Osteoblast (primary cell): Measurements from ENCODE around the gene FBXW11. TPM values are rescaled to one million over a fixed set of nuclear protein-coding genes. Genes with fewer than 3 reads are reported as not detected.

ENCODE experiments used
- DNase-seq: peaks from one replicate; pipeline ENCODE4 v3.0.0; 2011; ENCODE audit warnings: low spot score, mixed read lengths; ENCODE audit not compliant: insufficient read length; ENCODE audit errors: missing footprints
- H2AFZ ChIP-seq: 2 replicates; pipeline ENCODE4 v1.6.0; 2011; ENCODE audit warnings: mild to moderate bottlenecking, low read length
- H3K27ac ChIP-seq: 2 replicates; pipeline ENCODE4 v1.5.1; 2011; ENCODE audit warnings: mild to moderate bottlenecking, low read depth, low read length, moderate library complexity
- H3K27me3 ChIP-seq: 2 replicates; pipeline ENCODE4 v1.6.0; 2012; ENCODE audit warnings: mild to moderate bottlenecking, control low read depth, inconsistent platforms, low read length, moderate library complexity; ENCODE audit not compliant: insufficient read depth
- H3K36me3 ChIP-seq: 2 replicates; pipeline ENCODE4 v1.5.1; 2011; ENCODE audit warnings: mild to moderate bottlenecking, low read length, control low read depth, moderate library complexity; ENCODE audit not compliant: insufficient read depth
- H3K4me1 ChIP-seq: 2 replicates; pipeline ENCODE4 v1.5.1; 2011; ENCODE audit warnings: mild to moderate bottlenecking, low read length, control low read depth, moderate library complexity; ENCODE audit not compliant: insufficient read depth
- H3K4me2 ChIP-seq: 2 replicates; pipeline ENCODE4 v1.6.0; 2011; ENCODE audit warnings: mild to moderate bottlenecking, low read length; ENCODE audit not compliant: insufficient read depth
- H3K4me3 ChIP-seq: fragments of 200-600 bp; sonication (generic); 3 replicates; pipeline ENCODE4 v1.5.1; 2012; ENCODE audit warnings: mild to moderate bottlenecking, low read length, inconsistent platforms; ENCODE audit not compliant: insufficient read depth
- H3K79me2 ChIP-seq: 2 replicates; pipeline ENCODE4 v1.6.0; 2012; ENCODE audit warnings: mild to moderate bottlenecking, low read length, control low read depth, inconsistent platforms; ENCODE audit not compliant: insufficient read depth
- H3K9me3 ChIP-seq: 2 replicates; pipeline ENCODE4 v1.5.1; 2011; ENCODE audit warnings: low read depth, low read length, control low read depth
- H4K20me1 ChIP-seq: 2 replicates; pipeline ENCODE4 v1.6.0; 2012; ENCODE audit warnings: mild to moderate bottlenecking, low read length, control low read depth; ENCODE audit not compliant: insufficient read depth
- total RNA-seq: library from RNA; depleted of rRNA; stranded (reverse); fragments of >200 nt; gene quantifications from 2 replicates; pipeline ENCODE4 v1.2.3, GENCODE V29; 2012
- TF ChIP-seq, protein P1 (sequence below): IDR thresholded peaks from 2 replicates; pipeline ENCODE4 v1.5.1; 2011; ENCODE audit warnings: mild to moderate bottlenecking, low read depth, low read length, moderate library complexity; ENCODE audit errors: extremely low read depth

Gene FBXW11
- total RNA-seq, 1 donor = 76.7 TPM

DNA sequence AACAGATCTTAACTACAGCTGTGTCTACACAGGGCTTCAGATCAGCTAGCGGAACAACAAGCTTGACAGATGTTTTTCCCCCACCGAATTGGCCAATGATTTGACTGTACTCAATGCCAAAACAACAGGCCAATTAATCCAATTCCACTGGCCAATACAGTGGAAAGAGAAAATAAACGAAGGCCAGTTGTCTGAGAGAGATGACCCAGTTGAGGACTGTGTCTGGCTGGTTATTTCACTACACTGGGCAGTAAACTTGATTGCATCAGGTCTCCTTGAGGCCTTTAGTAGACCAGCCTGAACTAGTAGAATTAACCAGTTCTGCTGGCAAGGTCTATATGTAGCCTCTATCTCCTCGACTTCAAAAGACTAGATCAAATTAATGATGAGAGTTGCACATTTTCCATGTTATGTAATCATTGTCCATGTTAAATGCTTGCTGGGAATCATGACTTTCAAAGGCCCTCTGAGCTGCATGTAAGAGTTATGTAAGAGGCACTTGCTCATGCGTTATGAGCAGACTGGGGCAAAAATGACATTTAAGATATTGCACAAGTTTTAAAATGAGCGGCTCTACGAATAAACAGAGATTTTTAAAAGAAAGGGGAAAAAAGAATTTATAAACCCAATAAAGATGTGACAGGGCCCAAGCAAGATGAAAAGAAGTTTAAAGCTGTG lies 192.5 kb downstream of the FBXW11 start:
- Histone ChIP-seq H4K20me1 (no peaks in the 10 kb centered on the region), H3K36me3 (no peaks in the 10 kb centered on the region), H3K27me3 (peaks cover 45% of the 10 kb centered on the region), H3K79me2 (no peaks in the 10 kb centered on the region), H3K9me3 (no peaks in the 10 kb centered on the region), H3K4me2 (no peak overlapping the region), H3K4me1 (no peaks in the 10 kb centered on the region), H3K27ac (no peak overlapping the region), H3K4me3 (no peak overlapping the region), H2AFZ (no peak overlapping the region)
- no peak for DNase-seq
- TF ChIP-seq, protein P1, sequence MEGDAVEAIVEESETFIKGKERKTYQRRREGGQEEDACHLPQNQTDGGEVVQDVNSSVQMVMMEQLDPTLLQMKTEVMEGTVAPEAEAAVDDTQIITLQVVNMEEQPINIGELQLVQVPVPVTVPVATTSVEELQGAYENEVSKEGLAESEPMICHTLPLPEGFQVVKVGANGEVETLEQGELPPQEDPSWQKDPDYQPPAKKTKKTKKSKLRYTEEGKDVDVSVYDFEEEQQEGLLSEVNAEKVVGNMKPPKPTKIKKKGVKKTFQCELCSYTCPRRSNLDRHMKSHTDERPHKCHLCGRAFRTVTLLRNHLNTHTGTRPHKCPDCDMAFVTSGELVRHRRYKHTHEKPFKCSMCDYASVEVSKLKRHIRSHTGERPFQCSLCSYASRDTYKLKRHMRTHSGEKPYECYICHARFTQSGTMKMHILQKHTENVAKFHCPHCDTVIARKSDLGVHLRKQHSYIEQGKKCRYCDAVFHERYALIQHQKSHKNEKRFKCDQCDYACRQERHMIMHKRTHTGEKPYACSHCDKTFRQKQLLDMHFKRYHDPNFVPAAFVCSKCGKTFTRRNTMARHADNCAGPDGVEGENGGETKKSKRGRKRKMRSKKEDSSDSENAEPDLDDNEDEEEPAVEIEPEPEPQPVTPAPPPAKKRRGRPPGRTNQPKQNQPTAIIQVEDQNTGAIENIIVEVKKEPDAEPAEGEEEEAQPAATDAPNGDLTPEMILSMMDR = no peak

DNA sequence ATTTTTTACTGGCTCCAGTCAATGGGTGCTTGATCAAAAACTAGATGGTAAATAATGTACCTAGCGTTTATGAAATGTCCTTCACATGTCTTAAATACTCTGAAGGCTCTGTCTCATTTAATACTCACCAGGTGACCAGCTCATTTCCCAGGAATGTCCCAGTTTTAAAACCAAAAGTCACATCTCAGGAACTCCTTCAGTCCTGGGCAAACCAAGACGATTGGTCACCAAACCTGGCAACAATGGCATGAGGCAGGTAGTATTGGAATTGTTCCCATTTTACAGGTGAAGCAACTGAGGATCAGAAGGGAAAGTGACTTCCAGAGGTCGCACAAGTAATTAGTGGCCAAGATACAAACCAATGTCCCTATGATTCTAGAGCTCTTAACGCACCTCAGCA lies 193.2 kb downstream of the FBXW11 start:
- TF ChIP-seq, protein P1 = no peak

More for the DNA sequence above, 193.2 kb downstream of the FBXW11 start:
- H3K79me2 ChIP-seq = no peaks in the 10 kb centered on the region
- H3K4me2 ChIP-seq = no peak overlapping the region
- no peaks in the 10 kb centered on the region for H3K4me1 ChIP-seq
- H3K36me3 ChIP-seq = no peaks in the 10 kb centered on the region
- no peak overlapping the region for H3K27ac ChIP-seq
- H3K27me3 ChIP-seq = peaks cover 38% of the 10 kb centered on the region
- no peaks in the 10 kb centered on the region for H4K20me1 ChIP-seq
- no peak for DNase-seq
- no peak overlapping the region for H3K4me3 ChIP-seq
- H3K9me3 ChIP-seq = no peaks in the 10 kb centered on the region
- H2AFZ ChIP-seq = no peak overlapping the region

Other genes with a start within 250 kb of the FBXW11 start
- gene SMIM23, start 220.8 kb downstream of the FBXW11 start, total RNA-seq = not detected in 2 replicates
- 27.1 and 32.7 TPM in 2 replicates for gene STK10, start 181.6 kb upstream of the FBXW11 start, total RNA-seq
- gene EFCAB9, start 187.5 kb upstream of the FBXW11 start, total RNA-seq = not detected in 2 replicates